Naive thymus-derived CD4-positive, alpha-beta T cell (primary cell): Measurements from ENCODE around the gene RIMBP3C. TPM values are rescaled to one million over a fixed set of nuclear protein-coding genes. Genes with fewer than 3 reads are reported as not detected.
"Not testable (repeated sequence)": the region's sequence is repeated elsewhere in the genome, so short reads cannot be mapped to it uniquely, and the experiment has no call there.

ENCODE experiments used
- ATAC-seq: fragments of 150-1000 bp; cut with Tn5 transposase; 2 replicates; pipeline ENCODE4 v1.10.0; 2021; ENCODE audit warnings: mild to moderate bottlenecking, moderate library complexity
- CTCF ChIA-PET: fragments of 350-600 bp; sonication (Branson Sonifier 250); formaldehyde crosslinking; loops from one replicate; lab custom pipeline; 2021; ENCODE audit warnings: antibody characterized with exemption; lab: Charles Lee
- POLR2A ChIA-PET: fragments of 350-600 bp; sonication (Branson Sonifier 250); formaldehyde crosslinking; loops from one replicate; lab custom pipeline; 2021; ENCODE audit warnings: antibody characterized with exemption, inconsistent platforms; lab: Charles Lee
- DNase-seq, 9 donors: peaks; one replicate each; pipeline versions ENCODE4 v3.0.0 to v3.0.0-alpha.2; 2020 to 2022; ENCODE audit warnings: mixed read lengths in 1 of 9
- H3K27ac ChIP-seq: one replicate; pipeline ENCODE4 v1.7.0; 2013; ENCODE audit warnings: mild to moderate bottlenecking, low read depth, low read length, moderate library complexity
- H3K27me3 ChIP-seq, 2 donors: one replicate each; pipeline ENCODE4 v1.7.0; 2013; ENCODE audit warnings: low read length in 2 of 2, mild to moderate bottlenecking in 2 of 2, moderate library complexity in 2 of 2; ENCODE audit not compliant: control insufficient read depth in 2 of 2, insufficient read depth in 2 of 2
- H3K36me3 ChIP-seq, 3 experiments: 1 replicate in 2 of 3; 2 replicates in 1 of 3; pipeline ENCODE4 v1.7.0; 2013; ENCODE audit warnings: low read length in 3 of 3, mild to moderate bottlenecking in 3 of 3, moderate library complexity in 1 of 3; ENCODE audit not compliant: insufficient read depth in 3 of 3, control insufficient read depth in 2 of 3
- H3K4me1 ChIP-seq, 2 donors: one replicate each; pipeline ENCODE4 v1.7.0; 2013; ENCODE audit warnings: low read length in 2 of 2, mild to moderate bottlenecking in 2 of 2, moderate library complexity in 1 of 2; ENCODE audit not compliant: control insufficient read depth in 2 of 2, insufficient read depth in 2 of 2
- H3K4me3 ChIP-seq: 2 replicates; pipeline ENCODE4 v1.7.0; 2013; ENCODE audit warnings: mild to moderate bottlenecking, low read length
- H3K9me3 ChIP-seq, 3 experiments: 1 replicate in 2 of 3; 2 replicates in 1 of 3; pipeline ENCODE4 v1.7.0; 2013; ENCODE audit warnings: low read length in 3 of 3; ENCODE audit not compliant: control insufficient read depth in 2 of 3
- H3K27ac Mint-ChIP-seq, 9 donors: one replicate each; pipeline ENCODE4 v1.8.0; 2020 to 2022; ENCODE audit warnings: mixed read lengths in 9 of 9, mild to moderate bottlenecking in 8 of 9, moderate library complexity in 5 of 9, inconsistent platforms in 2 of 9
- H3K27me3 Mint-ChIP-seq, 5 donors: one replicate each; pipeline ENCODE4 v1.8.0; 2021 to 2022; ENCODE audit warnings: mixed read lengths in 5 of 5, mild to moderate bottlenecking in 1 of 5
- H3K36me3 Mint-ChIP-seq, 5 donors: one replicate each; pipeline ENCODE4 v1.8.0; 2020 to 2022; ENCODE audit warnings: mixed read lengths in 5 of 5, mild to moderate bottlenecking in 3 of 5, inconsistent platforms in 1 of 5
- H3K4me1 Mint-ChIP-seq, 7 donors: one replicate each; pipeline ENCODE4 v1.8.0; 2020 to 2022; ENCODE audit warnings: mixed read lengths in 7 of 7, mild to moderate bottlenecking in 3 of 7, inconsistent platforms in 1 of 7
- H3K4me3 Mint-ChIP-seq, 10 donors: one replicate each; pipeline ENCODE4 v1.8.0; 2020 to 2022; ENCODE audit warnings: mild to moderate bottlenecking in 10 of 10, mixed read lengths in 10 of 10, moderate library complexity in 6 of 10, inconsistent platforms in 2 of 10
- H3K9me3 Mint-ChIP-seq, 11 donors: one replicate each; pipeline ENCODE4 v1.8.0; 2020 to 2022; ENCODE audit warnings: mixed read lengths in 11 of 11, mild to moderate bottlenecking in 4 of 11, inconsistent platforms in 1 of 11, moderate library complexity in 1 of 11
- intact Hi-C, 2 donors: fragments of 100-400 bp; cut with micrococcal nuclease; formaldehyde crosslinking; loops; one replicate each; pipeline ENCODE4 v1.15.1; 2023
- polyA plus RNA-seq, 2 donors: library from polyadenylated mRNA; unstranded; fragments of 300-500 nt; fragmentation: Illumina TruSeq; gene quantifications; one replicate each; pipeline ENCODE4 v1.2.3, GENCODE V29; 2021
- total RNA-seq, 6 experiments: library from RNA in 5 of 6; stranded (reverse) in 5 of 6; gene quantifications; 1 replicate in 5 of 6; 2 replicates in 1 of 6; pipeline ENCODE4 v1.2.3 and lab custom pipeline; 2021 to 2026

The RIMBP3C gene
- total and polyA plus RNA-seq, 7 experiments from 2014 or later, result 0.22 to 4.4 (median 0.77) TPM

DNA sequence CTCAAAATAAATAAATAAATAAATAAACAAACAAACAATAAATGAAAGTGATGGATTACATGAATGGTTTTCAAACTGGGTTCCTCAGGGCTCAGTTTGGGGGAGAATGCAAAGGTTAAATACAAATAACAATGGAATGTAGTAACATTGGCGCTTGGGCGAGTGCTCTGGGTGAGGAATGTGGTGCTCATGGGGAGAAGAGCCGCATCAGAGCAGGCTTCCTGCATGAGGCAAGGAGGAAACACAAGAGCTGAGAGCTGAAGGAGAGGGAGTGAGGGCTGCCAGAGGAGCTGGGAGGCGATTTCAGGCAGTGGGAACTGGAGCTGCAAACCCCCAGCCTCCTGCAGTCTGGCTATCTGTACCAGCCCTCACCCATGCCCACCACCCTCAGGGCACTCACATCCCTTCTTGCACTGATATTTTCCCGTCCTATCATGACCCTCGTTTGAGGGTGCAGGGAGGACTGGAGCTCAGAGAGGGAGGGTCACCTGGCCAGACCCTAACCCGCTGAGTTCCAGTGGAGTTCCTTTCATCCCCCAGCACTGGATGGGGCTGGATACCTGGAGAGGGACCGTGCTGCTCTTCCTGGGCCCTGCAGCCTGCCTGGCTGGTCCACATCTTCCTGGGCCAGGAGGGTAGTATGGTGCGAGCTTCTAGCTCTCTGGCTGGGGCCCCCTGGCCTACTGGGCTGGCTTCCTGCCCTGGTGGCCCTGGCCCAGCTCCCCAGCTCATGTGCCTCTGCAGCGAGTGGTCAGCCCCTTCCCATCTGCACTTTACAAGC lies 8.3 kb upstream of the RIMBP3C start:
- H3K4me3 ChIP-seq, ATAC-seq, POLR2A ChIA-PET, H3K4me1 ChIP-seq, H3K27ac ChIP-seq, H3K27me3 ChIP-seq, H3K27ac Mint-ChIP-seq, H3K36me3 ChIP-seq, H3K4me1 Mint-ChIP-seq, H3K9me3 ChIP-seq, H3K4me3 Mint-ChIP-seq, H3K9me3 Mint-ChIP-seq, intact Hi-C loops, H3K27me3 Mint-ChIP-seq, H3K36me3 Mint-ChIP-seq, CTCF ChIA-PET, DNase-seq: not testable (repeated sequence)

DNA sequence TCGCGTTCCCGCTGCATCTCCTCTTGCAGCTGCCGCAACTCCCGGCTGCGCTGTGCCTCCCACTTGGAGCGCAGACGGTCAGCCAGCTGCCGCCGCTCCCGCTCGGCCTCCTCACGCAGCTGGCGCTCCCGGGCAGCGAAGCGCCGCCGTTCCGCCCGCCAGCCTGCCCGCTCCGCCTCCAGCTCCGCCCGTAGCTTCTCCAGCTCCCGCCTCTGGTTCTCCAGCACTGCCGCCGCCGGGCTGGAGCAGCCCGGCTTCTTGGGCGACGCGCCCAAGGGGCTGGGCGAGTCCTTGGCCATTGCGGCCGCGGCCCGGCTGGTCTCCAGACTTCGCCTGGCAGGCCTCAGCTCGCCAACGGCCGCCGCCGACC lies 598 bp downstream of the RIMBP3C start:
- H3K27ac Mint-ChIP-seq, H3K9me3 Mint-ChIP-seq, H3K27me3 Mint-ChIP-seq, POLR2A ChIA-PET, H3K27ac ChIP-seq, intact Hi-C loops, H3K27me3 ChIP-seq, CTCF ChIA-PET, H3K36me3 ChIP-seq, H3K9me3 ChIP-seq, H3K4me3 ChIP-seq, H3K36me3 Mint-ChIP-seq, DNase-seq, H3K4me3 Mint-ChIP-seq, H3K4me1 Mint-ChIP-seq, H3K4me1 ChIP-seq: not testable (repeated sequence)
- peak; percentile 21 for ATAC-seq

DNA sequence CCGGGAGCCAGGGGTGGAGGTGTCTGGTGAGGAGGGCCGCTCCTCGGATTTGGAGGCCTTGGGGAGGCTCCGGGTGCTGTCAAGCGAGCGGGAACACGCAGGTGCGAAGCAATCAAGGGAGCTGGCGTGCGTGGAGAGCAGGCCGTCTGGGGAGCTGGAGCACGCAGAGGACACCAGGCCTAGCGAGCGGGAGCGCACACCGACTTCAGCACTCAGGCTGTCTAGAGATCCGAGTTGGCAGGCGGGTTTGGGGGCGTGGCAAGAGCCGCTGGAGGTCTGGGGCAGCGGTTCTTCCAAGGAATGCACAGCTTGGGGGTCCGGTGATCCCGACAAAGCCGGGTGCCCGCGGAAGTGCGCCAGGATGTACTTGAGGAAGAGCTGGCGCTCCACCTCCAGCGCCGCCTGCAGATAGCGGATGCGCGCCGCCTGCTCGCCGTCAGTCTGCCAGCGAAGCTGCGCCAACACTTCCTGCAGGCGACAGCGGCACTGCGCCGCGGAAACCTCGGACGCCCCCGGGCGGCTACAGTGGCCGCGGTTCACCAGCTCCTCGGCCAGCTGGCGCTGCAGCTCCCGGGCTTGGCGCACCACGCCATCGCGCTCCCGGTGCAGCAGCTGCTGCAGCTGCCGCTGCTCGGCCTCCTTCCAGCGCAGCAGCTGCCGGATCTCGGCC lies 1.1 kb downstream of the RIMBP3C start:
- H3K4me3 Mint-ChIP-seq, H3K27me3 Mint-ChIP-seq, POLR2A ChIA-PET, CTCF ChIA-PET, H3K36me3 ChIP-seq, H3K4me1 ChIP-seq, H3K9me3 ChIP-seq, H3K9me3 Mint-ChIP-seq, H3K27me3 ChIP-seq, DNase-seq, H3K36me3 Mint-ChIP-seq, intact Hi-C loops, H3K27ac Mint-ChIP-seq, H3K4me1 Mint-ChIP-seq, H3K4me3 ChIP-seq, H3K27ac ChIP-seq: not testable (repeated sequence)
- ATAC-seq, result peak; percentile 86

DNA sequence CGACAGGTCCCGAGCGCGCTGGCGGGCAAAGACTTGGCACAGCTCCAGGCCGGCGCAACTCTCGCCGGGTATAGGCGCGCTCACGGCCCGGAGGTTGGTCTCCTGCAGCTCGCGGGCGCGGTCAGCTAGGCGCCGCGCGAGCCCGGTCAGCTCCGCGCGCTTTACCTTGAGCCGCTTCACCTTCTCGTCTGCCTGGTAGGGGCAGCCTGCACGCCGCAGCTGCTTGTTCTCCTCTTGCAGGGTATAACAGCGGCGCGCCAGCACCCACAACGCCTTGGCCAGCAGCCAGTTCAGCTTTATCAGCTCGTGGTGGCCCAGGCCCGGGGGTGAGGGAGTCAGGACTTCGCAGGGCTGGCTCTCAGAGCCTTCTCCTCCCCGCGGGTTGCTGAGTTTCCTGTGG lies 1.7 kb downstream of the RIMBP3C start:
- CTCF ChIA-PET, DNase-seq, H3K4me1 ChIP-seq, H3K4me3 ChIP-seq, H3K27ac Mint-ChIP-seq, H3K27me3 ChIP-seq, H3K27ac ChIP-seq, H3K4me3 Mint-ChIP-seq, intact Hi-C loops, POLR2A ChIA-PET, H3K4me1 Mint-ChIP-seq, H3K36me3 Mint-ChIP-seq, H3K9me3 Mint-ChIP-seq, H3K9me3 ChIP-seq, H3K27me3 Mint-ChIP-seq, H3K36me3 ChIP-seq: not testable (repeated sequence)
- ATAC-seq, result peak; percentile 63

DNA sequence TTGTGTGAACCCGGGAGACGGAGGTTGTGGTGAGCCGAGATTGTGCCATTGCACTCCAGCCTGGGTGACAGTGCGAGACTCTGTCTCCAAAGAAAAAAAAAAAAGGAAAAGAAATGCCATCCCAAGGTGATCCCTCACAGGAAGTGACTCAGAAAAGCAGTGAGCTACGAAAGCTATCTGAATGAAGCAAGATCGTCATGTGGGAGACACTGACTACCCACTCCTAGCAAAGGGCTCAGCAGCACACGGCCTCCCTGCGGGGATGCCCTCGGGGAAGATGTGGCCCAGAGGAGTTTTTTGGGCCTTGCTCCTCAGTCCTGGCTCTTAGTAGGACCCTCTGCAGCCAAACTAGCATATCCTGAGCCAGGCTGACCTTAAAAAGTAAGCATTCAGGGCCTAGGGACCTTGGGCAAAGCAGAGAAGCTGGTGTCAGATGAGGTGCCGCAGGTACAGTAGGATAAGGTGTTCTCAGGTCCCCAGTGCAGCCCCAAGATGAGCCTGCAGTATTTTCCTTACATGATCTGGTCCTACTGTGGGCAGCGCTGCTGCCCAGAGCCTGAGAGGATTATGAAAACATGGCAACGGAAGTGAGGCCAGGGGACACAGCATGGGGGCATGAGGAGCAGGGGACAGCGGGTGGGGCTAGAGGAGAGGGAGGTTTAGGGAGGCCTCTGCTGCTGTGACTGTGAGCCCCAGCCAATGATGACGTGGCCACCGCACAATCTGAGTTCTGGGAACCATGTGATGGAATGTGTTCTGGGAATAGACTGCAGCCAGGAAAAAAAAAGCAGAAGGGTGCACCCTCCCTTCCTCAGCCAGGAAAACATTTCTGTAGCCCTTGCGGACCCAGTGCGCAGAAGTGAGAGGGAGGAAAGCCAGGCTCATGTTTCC lies 6.6 kb downstream of the RIMBP3C start:
- H3K9me3 ChIP-seq, intact Hi-C loops, H3K9me3 Mint-ChIP-seq, H3K27me3 ChIP-seq, H3K27ac ChIP-seq, H3K4me3 Mint-ChIP-seq, H3K4me3 ChIP-seq, ATAC-seq, H3K36me3 ChIP-seq, H3K27me3 Mint-ChIP-seq, H3K27ac Mint-ChIP-seq, POLR2A ChIA-PET, CTCF ChIA-PET, DNase-seq, H3K4me1 Mint-ChIP-seq, H3K36me3 Mint-ChIP-seq, H3K4me1 ChIP-seq: not testable (repeated sequence)

DNA sequence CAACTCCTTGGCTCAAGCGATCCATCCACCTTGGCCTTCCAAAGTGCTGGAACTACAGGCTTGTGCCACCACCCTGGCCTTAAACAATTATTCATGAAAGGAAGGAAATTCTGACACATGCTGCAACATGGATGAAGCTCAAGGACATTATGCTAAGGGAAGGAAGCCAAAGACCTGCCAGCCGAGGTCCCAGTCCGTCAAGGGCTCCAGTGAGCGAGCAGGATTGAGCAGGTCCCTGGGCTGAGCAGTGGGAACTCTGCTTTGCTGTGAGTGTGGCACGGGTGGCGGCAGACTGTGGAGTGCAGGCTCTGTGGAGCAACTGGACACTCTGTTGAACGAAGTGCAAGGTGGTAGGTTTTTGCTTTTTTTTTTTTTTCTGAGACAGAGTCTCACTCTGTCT lies 11.4 kb downstream of the RIMBP3C start:
- H3K27me3 ChIP-seq, H3K36me3 Mint-ChIP-seq, H3K27ac ChIP-seq, H3K36me3 ChIP-seq, H3K27me3 Mint-ChIP-seq, H3K4me3 ChIP-seq, ATAC-seq, CTCF ChIA-PET, H3K9me3 ChIP-seq, DNase-seq, intact Hi-C loops, H3K4me1 ChIP-seq, POLR2A ChIA-PET, H3K27ac Mint-ChIP-seq, H3K9me3 Mint-ChIP-seq, H3K4me3 Mint-ChIP-seq, H3K4me1 Mint-ChIP-seq: not testable (repeated sequence)
